H9 (cell line): ENCODE measurements around the gene RAB40C. TPM values are rescaled to one million over a fixed set of nuclear protein-coding genes. Genes with fewer than 3 reads are reported as not detected.

Source experiments
- DNase-seq: peaks from one replicate; pipeline ENCODE4 v3.0.0-alpha.2; 2017
- H2AFZ ChIP-seq: one replicate; pipeline ENCODE4 v1.6.1; 2013; ENCODE audit warnings: mild to moderate bottlenecking, low read length, control low read depth, moderate library complexity
- H2AK5ac ChIP-seq: 2 replicates; pipeline ENCODE4 v1.6.1; 2013; ENCODE audit warnings: low read length, control low read depth, mixed read lengths; ENCODE audit not compliant: insufficient read length
- H2BK120ac ChIP-seq: one replicate; pipeline ENCODE4 v1.6.1; 2013; ENCODE audit warnings: low read depth, mild to moderate bottlenecking, low read length, control low read depth, inconsistent platforms; ENCODE audit not compliant: poor library complexity, severe bottlenecking
- H2BK12ac ChIP-seq: 2 replicates; pipeline ENCODE4 v1.6.1; 2013; ENCODE audit warnings: low read length, control low read depth, mixed read lengths, low read depth; ENCODE audit not compliant: insufficient read length
- H2BK15ac ChIP-seq: 2 replicates; pipeline ENCODE4 v1.6.1; 2013; ENCODE audit warnings: low read depth, low read length, control low read depth
- H2BK20ac ChIP-seq: one replicate; pipeline ENCODE4 v1.6.1; 2013; ENCODE audit warnings: low read depth, mild to moderate bottlenecking, low read length, control low read depth, inconsistent platforms; ENCODE audit not compliant: poor library complexity, severe bottlenecking
- H2BK5ac ChIP-seq: 2 replicates; pipeline ENCODE4 v1.6.1; 2013; ENCODE audit warnings: low read length, control low read depth, mixed read lengths; ENCODE audit not compliant: insufficient read length
- H3K14ac ChIP-seq: 2 replicates; pipeline ENCODE4 v1.6.1; 2013; ENCODE audit warnings: low read length, control low read depth; ENCODE audit not compliant: insufficient read depth
- H3K18ac ChIP-seq: 2 replicates; pipeline ENCODE4 v1.6.1; 2013; ENCODE audit warnings: low read depth, mild to moderate bottlenecking, mixed read lengths, low read length, control low read depth; ENCODE audit not compliant: insufficient read length
- H3K23ac ChIP-seq: 2 replicates; pipeline ENCODE4 v1.6.1; 2013; ENCODE audit warnings: low read length, control low read depth, mixed read lengths, low read depth; ENCODE audit not compliant: insufficient read length
- H3K23me2 ChIP-seq: 2 replicates; pipeline ENCODE4 v1.6.1; 2013; ENCODE audit warnings: low read depth, mild to moderate bottlenecking, mixed read lengths, low read length, control low read depth; ENCODE audit not compliant: insufficient read length, poor library complexity, severe bottlenecking
- H3K27ac ChIP-seq: 2 replicates; pipeline ENCODE4 v1.5.1; 2013; ENCODE audit warnings: low read length, control low read depth, mixed read lengths, low read depth; ENCODE audit not compliant: insufficient read length
- H3K27me3 ChIP-seq: 2 replicates; pipeline ENCODE4 v1.6.1; 2013; ENCODE audit warnings: low read length, control low read depth, inconsistent platforms; ENCODE audit not compliant: insufficient read depth
- H3K4ac ChIP-seq: 2 replicates; pipeline ENCODE4 v1.6.1; 2013; ENCODE audit warnings: low read depth, mild to moderate bottlenecking, control low read depth, inconsistent platforms, low read length, moderate library complexity
- H3K4me1 ChIP-seq: 2 replicates; pipeline ENCODE4 v1.6.1; 2013; ENCODE audit warnings: low read length, control low read depth, inconsistent platforms; ENCODE audit not compliant: insufficient read depth
- H3K4me2 ChIP-seq: 2 replicates; pipeline ENCODE4 v1.6.1; 2013; ENCODE audit warnings: low read length, control low read depth, mixed read lengths; ENCODE audit not compliant: insufficient read length, insufficient read depth
- H3K56ac ChIP-seq: 2 replicates; pipeline ENCODE4 v1.6.1; 2013; ENCODE audit warnings: low read depth, mild to moderate bottlenecking, mixed read lengths, low read length, control low read depth; ENCODE audit not compliant: insufficient read length
- H3K79me1 ChIP-seq: 2 replicates; pipeline ENCODE4 v1.6.1; 2013; ENCODE audit warnings: low read depth, mild to moderate bottlenecking, moderate library complexity, low read length, control low read depth, inconsistent platforms; ENCODE audit not compliant: insufficient read depth, poor library complexity, severe bottlenecking
- H3K79me2 ChIP-seq: 2 replicates; pipeline ENCODE4 v1.6.1; 2013; ENCODE audit warnings: low read length, control low read depth, inconsistent platforms; ENCODE audit not compliant: insufficient read depth
- H3K9ac ChIP-seq: 2 replicates; pipeline ENCODE4 v1.6.1; 2013; ENCODE audit warnings: low read length, control low read depth, mixed read lengths; ENCODE audit not compliant: insufficient read length; ENCODE audit errors: extremely low read depth
- H3K9me3 ChIP-seq: one replicate; pipeline ENCODE4 v1.6.1; 2013; ENCODE audit warnings: low read depth, low read length, inconsistent platforms; ENCODE audit not compliant: control insufficient read depth
- H3T11ph ChIP-seq: one replicate; pipeline ENCODE4 v1.6.1; 2013; ENCODE audit warnings: mild to moderate bottlenecking, low read length, control low read depth, inconsistent platforms
- H4K20me1 ChIP-seq: one replicate; pipeline ENCODE4 v1.6.1; 2013; ENCODE audit not compliant: control insufficient read depth, insufficient read length, insufficient read depth
- H4K5ac ChIP-seq: 2 replicates; pipeline ENCODE4 v1.6.1; 2013; ENCODE audit warnings: low read depth, mild to moderate bottlenecking, mixed read lengths, low read length, control low read depth; ENCODE audit not compliant: insufficient read length
- H4K8ac ChIP-seq: replicated peaks from 2 replicates; pipeline ENCODE4 v1.6.1; 2013; ENCODE audit warnings: low read length, control low read depth, mixed read lengths, low read depth; ENCODE audit not compliant: insufficient read length
- H4K91ac ChIP-seq: 2 replicates; pipeline ENCODE4 v1.6.1; 2013; ENCODE audit warnings: low read depth, mild to moderate bottlenecking, moderate library complexity, mixed read lengths, low read length, control low read depth; ENCODE audit not compliant: insufficient read length
- H3K27ac Mint-ChIP-seq, 3 experiments: 2 replicates in 2 of 3; 3 replicates in 1 of 3; pipeline ENCODE4 v1.8.0; 2020 to 2021; ENCODE audit warnings: mixed read lengths in 3 of 3, mild to moderate bottlenecking in 1 of 3, moderate library complexity in 1 of 3
- H3K27me3 Mint-ChIP-seq: 2 replicates; pipeline ENCODE4 v1.8.0; 2021; ENCODE audit warnings: low read depth, mild to moderate bottlenecking, moderate library complexity, mixed read lengths
- H3K36me3 Mint-ChIP-seq, 3 experiments: 2 replicates in 2 of 3; 3 replicates in 1 of 3; pipeline ENCODE4 v1.8.0; 2020 to 2021; ENCODE audit warnings: low read depth in 3 of 3, mixed read lengths in 3 of 3; ENCODE audit not compliant: insufficient read depth in 1 of 3
- H3K4me1 Mint-ChIP-seq, 2 experiments: 2 replicates each; pipeline ENCODE4 v1.8.0; 2020; ENCODE audit warnings: mixed read lengths in 2 of 2
- H3K4me3 Mint-ChIP-seq, 2 experiments: 2 replicates in 1 of 2; 3 replicates in 1 of 2; pipeline ENCODE4 v1.8.0; 2020 to 2021; ENCODE audit warnings: mild to moderate bottlenecking in 2 of 2, mixed read lengths in 2 of 2, moderate library complexity in 1 of 2
- H3K9me3 Mint-ChIP-seq, 2 experiments: 2 replicates in 1 of 2; 3 replicates in 1 of 2; pipeline ENCODE4 v1.8.0; 2020; ENCODE audit warnings: mild to moderate bottlenecking in 2 of 2, mixed read lengths in 2 of 2, moderate library complexity in 1 of 2
- CTCF ChIP-seq: fragments of 200-600 bp; sonication (generic); conservative IDR thresholded peaks from 3 replicates; pipeline ENCODE4 v1.8.0; 2021; ENCODE audit warnings: antibody characterized with exemption, mild to moderate bottlenecking
- WGBS: extraction: QIAGEN DNeasy Blood & Tissue Kit; methylation state at CpG from one replicate; pipeline ENCODE4 v1.1.7; 2013; ENCODE audit warnings: missing lambda C conversion rate, low lambda C conversion rate, mixed read lengths; ENCODE audit not compliant: insufficient read length; ENCODE audit errors: extremely low coverage; 5-methylcytosine and 5-hydroxymethylcytosine counted together
- total RNA-seq: library from RNA; stranded (reverse); gene quantifications from 2 replicates; pipeline ENCODE4 v1.2.1, GENCODE V29; 2021

RAB40C gene
- total RNA-seq, 1 experiment from 2014 or later, result 19.1 TPM

GRCh38 chr16:559021-559380 lies 30.9 kb upstream of the RAB40C start:
- Histone ChIP-seq H3K4me2 (no peak overlapping the region), H3K79me1 (no peaks in the 10 kb centered on the region), H3K14ac (no peak overlapping the region), H3K23me2 (no peaks in the 10 kb centered on the region), H2BK120ac (no peak overlapping the region), H2BK5ac (no peak overlapping the region), H4K20me1 (peaks cover 3% of the 10 kb centered on the region), H3K79me2 (no peaks in the 10 kb centered on the region), H2BK12ac (no peak overlapping the region), H3K56ac (no peak overlapping the region), H2BK20ac (no peak overlapping the region), H2AFZ (no peak overlapping the region), H2BK15ac (no peak overlapping the region), H3K23ac (no peak overlapping the region), H4K91ac (no peak overlapping the region), H3K27ac (no peak overlapping the region), H4K8ac (no peak overlapping the region), H3K4me1 (no peaks in the 10 kb centered on the region), H2AK5ac (no peak overlapping the region), H3K4ac (no peak overlapping the region), H4K5ac (no peak overlapping the region), H3K9ac (no peak overlapping the region), H3T11ph (no peak overlapping the region), H3K27me3 (peaks cover 2% of the 10 kb centered on the region; the same call in 1 of the 2 replicates), H3K9me3 (no peaks in the 10 kb centered on the region), H3K18ac (no peak overlapping the region)
- Mint-ChIP-seq H3K4me1 (no peaks in the 10 kb centered on the region), H3K9me3 (no peaks in the 10 kb centered on the region; a peak in 1 of 5 replicates), H3K4me3 (no peak overlapping the region), H3K36me3 (peaks cover 0 to 3% (median 0%) of the 10 kb centered on the region in 3 experiments; a peak in 3 of 7 replicates), H3K27ac (no peak overlapping the region), H3K27me3 (peaks cover 42% of the 10 kb centered on the region)
- no peak for TF ChIP-seq CTCF
- WGBS, result no CpG with 5 or more reads among the region's 15 CpGs
- DNase-seq, result no peak
